ENCODE data around the gene TTC28. TPM values are rescaled to one million over a fixed set of nuclear protein-coding genes. Genes with fewer than 3 reads are reported as not detected.
A peak's percentile ranks its signal among the peaks of the same experiment; 100 is the strongest.
"Not testable (repeated sequence)": the region's sequence is repeated elsewhere in the genome, so short reads cannot be mapped to it uniquely, and the experiment has no call there.

The TTC28 gene
- total RNA-seq, 1 donor from 2014 or later, result 3.2 TPM

- no peak for DNase-seq (ENCODE audit: low read depth)
Observed at GRCh38 chr22:28237783-28238182, 441.9 kb downstream of the TTC28 start.

GRCh38 chr22:28237112-28237511 lies 442.5 kb downstream of the TTC28 start:
- DNase-seq (ENCODE audit: low read depth), result peak; percentile 53

- no peak for DNase-seq (ENCODE audit: low read depth)
Observed at GRCh38 chr22:28232204-28232603, 447.4 kb downstream of the TTC28 start.

GRCh38 chr22:28231441-28231840 lies 448.2 kb downstream of the TTC28 start:
- peak; percentile 78 for DNase-seq (ENCODE audit: low read depth)

- DNase-seq (ENCODE audit: low read depth), result no peak
Observed at GRCh38 chr22:28230671-28231070, 449.0 kb downstream of the TTC28 start.

- peak; percentile 53 for DNase-seq (ENCODE audit: low read depth)
Observed at GRCh38 chr22:28229566-28230485, 449.8 kb downstream of the TTC28 start.

GRCh38 chr22:28223826-28224225 lies 455.8 kb downstream of the TTC28 start:
- DNase-seq (ENCODE audit: low read depth), result no peak

GRCh38 chr22:28222976-28223745 lies 456.5 kb downstream of the TTC28 start:
- DNase-seq (ENCODE audit: low read depth), result no peak

- no peak for DNase-seq (ENCODE audit: low read depth)
Observed at GRCh38 chr22:28222571-28222970, 457.1 kb downstream of the TTC28 start.

- no peak for DNase-seq (ENCODE audit: low read depth)
Observed at GRCh38 chr22:28222052-28222451, 457.6 kb downstream of the TTC28 start.

GRCh38 chr22:28220626-28221363 lies 458.8 kb downstream of the TTC28 start:
- no peak for DNase-seq (ENCODE audit: low read depth)

- no peak for DNase-seq (ENCODE audit: low read depth)
Observed at GRCh38 chr22:28217277-28217676, 462.4 kb downstream of the TTC28 start.

- not testable (repeated sequence) for DNase-seq (ENCODE audit: low read depth)
Observed at GRCh38 chr22:28214750-28215149, 464.9 kb downstream of the TTC28 start.

- DNase-seq (ENCODE audit: low read depth), result not testable (repeated sequence)
Observed at GRCh38 chr22:28209457-28209856, 470.2 kb downstream of the TTC28 start.

GRCh38 chr22:28208787-28209186 lies 470.9 kb downstream of the TTC28 start:
- no peak for DNase-seq (ENCODE audit: low read depth)

GRCh38 chr22:28208036-28208435 lies 471.6 kb downstream of the TTC28 start:
- DNase-seq (ENCODE audit: low read depth), result no peak

- no peak for DNase-seq (ENCODE audit: low read depth)
Observed at GRCh38 chr22:28207281-28208030, 472.2 kb downstream of the TTC28 start.

GRCh38 chr22:28205926-28206325 lies 473.7 kb downstream of the TTC28 start:
- no peak for DNase-seq (ENCODE audit: low read depth)

GRCh38 chr22:28204382-28204781 lies 475.3 kb downstream of the TTC28 start:
- DNase-seq (ENCODE audit: low read depth), result no peak

- DNase-seq (ENCODE audit: low read depth), result no peak
Observed at GRCh38 chr22:28203286-28203685, 476.4 kb downstream of the TTC28 start.

- no peak for DNase-seq (ENCODE audit: low read depth)
Observed at GRCh38 chr22:28198692-28199091, 480.9 kb downstream of the TTC28 start.
